Activated CD4-positive, CD25-positive, alpha-beta regulatory T cell treated with anti-CD3 and anti-CD28 coated beads, Interleukin-2, amount 50 U/mL, for 72 hours (primary cell): ENCODE results near the gene SLC9A9.
"Not testable (repeated sequence)": the region's sequence is repeated elsewhere in the genome, so short reads cannot be mapped to it uniquely, and the experiment has no call there.

ENCODE experiments used
- DNase-seq: peaks from one replicate; pipeline ENCODE4 v3.0.0; 2021

Gene SLC9A9

GRCh38 chr3:143808030-143808429, 40.2 kb downstream of the SLC9A9 start:
- DNase-seq = no peak

- no peak for DNase-seq
These were observed 42.2 kb downstream of the SLC9A9 start for GRCh38 chr3:143806038-143806437.

- DNase-seq = not testable (repeated sequence)
These were observed 42.8 kb downstream of the SLC9A9 start for GRCh38 chr3:143805476-143805875.

- not testable (repeated sequence) for DNase-seq
These were observed 47.2 kb downstream of the SLC9A9 start for GRCh38 chr3:143801046-143801445.

- not testable (repeated sequence) for DNase-seq
These were observed 50.1 kb downstream of the SLC9A9 start for GRCh38 chr3:143798151-143798550.

- no peak for DNase-seq
These were observed 52.4 kb downstream of the SLC9A9 start for GRCh38 chr3:143795874-143796273.

GRCh38 chr3:143794793-143795462, 53.3 kb downstream of the SLC9A9 start:
- no peak for DNase-seq

- DNase-seq = no peak
These were observed 54.3 kb downstream of the SLC9A9 start for GRCh38 chr3:143793971-143794370.

- no peak for DNase-seq
These were observed 56.9 kb downstream of the SLC9A9 start for GRCh38 chr3:143791386-143791785.

GRCh38 chr3:143786219-143787191, 61.8 kb downstream of the SLC9A9 start:
- DNase-seq = no peak

- DNase-seq = no peak
These were observed 63.8 kb downstream of the SLC9A9 start for GRCh38 chr3:143784446-143784845.

GRCh38 chr3:143783851-143784370, 64.4 kb downstream of the SLC9A9 start:
- DNase-seq = no peak

GRCh38 chr3:143775459-143775858, 72.8 kb downstream of the SLC9A9 start:
- no peak for DNase-seq

GRCh38 chr3:143771939-143772338, 76.3 kb downstream of the SLC9A9 start:
- no peak for DNase-seq

GRCh38 chr3:143771258-143771657, 77.0 kb downstream of the SLC9A9 start:
- no peak for DNase-seq

- no peak for DNase-seq
These were observed 77.9 kb downstream of the SLC9A9 start for GRCh38 chr3:143770391-143770790.

- no peak for DNase-seq
These were observed 78.7 kb downstream of the SLC9A9 start for GRCh38 chr3:143769616-143770015.

- no peak for DNase-seq
These were observed 83.4 kb downstream of the SLC9A9 start for GRCh38 chr3:143764840-143765239.

- DNase-seq = no peak
These were observed 84.6 kb downstream of the SLC9A9 start for GRCh38 chr3:143763564-143764162.

- no peak for DNase-seq
These were observed 90.6 kb downstream of the SLC9A9 start for GRCh38 chr3:143757691-143758090.

- no peak for DNase-seq
These were observed 92.3 kb downstream of the SLC9A9 start for GRCh38 chr3:143755978-143756377.

- no peak for DNase-seq
These were observed 94.2 kb downstream of the SLC9A9 start for GRCh38 chr3:143754090-143754489.

GRCh38 chr3:143753456-143753855, 94.8 kb downstream of the SLC9A9 start:
- no peak for DNase-seq
